Stimulated activated CD8-positive, alpha-beta memory T cell treated with anti-CD3 and anti-CD28 coated beads, Interleukin-7, amount 100 ng/mL, for 1 hour (primary cell): ENCODE results near the gene GLP1R.

Source experiments
- DNase-seq, 2 donors: peaks; one replicate each; pipeline ENCODE4 v3.0.0-alpha.2; 2020; ENCODE audit warnings: low read depth in 2 of 2

Gene GLP1R

GRCh38 chr6:39062014-39062740 is 13.6 kb downstream of the GLP1R start:
- DNase-seq: no peak

- no peak for DNase-seq
Observed at GRCh38 chr6:39063526-39063925, 14.9 kb downstream of the GLP1R start.

GRCh38 chr6:39065561-39065960 is 17.0 kb downstream of the GLP1R start:
- DNase-seq: no peak

- no peak for DNase-seq
Observed at GRCh38 chr6:39068391-39068790, 19.8 kb downstream of the GLP1R start.

GRCh38 chr6:39072830-39073229 is 24.2 kb downstream of the GLP1R start:
- no peak for DNase-seq

GRCh38 chr6:39073471-39074355 is 25.1 kb downstream of the GLP1R start:
- DNase-seq: no peak

GRCh38 chr6:39074486-39074885 is 25.9 kb downstream of the GLP1R start:
- no peak for DNase-seq

- DNase-seq: no peak
Observed at GRCh38 chr6:39075010-39075686, 26.6 kb downstream of the GLP1R start.

- DNase-seq: no peak
Observed at GRCh38 chr6:39075807-39076622, 27.4 kb downstream of the GLP1R start.

- no peak for DNase-seq
Observed at GRCh38 chr6:39076623-39077535, 28.3 kb downstream of the GLP1R start.

GRCh38 chr6:39077882-39078594 is 29.5 kb downstream of the GLP1R start:
- DNase-seq: no peak

GRCh38 chr6:39078695-39079094 is 30.1 kb downstream of the GLP1R start:
- DNase-seq: no peak

GRCh38 chr6:39079197-39080125 is 30.9 kb downstream of the GLP1R start:
- DNase-seq: no peak

- no peak for DNase-seq
Observed at GRCh38 chr6:39080246-39080875, 31.8 kb downstream of the GLP1R start.

- DNase-seq: no peak
Observed at GRCh38 chr6:39082310-39082709, 33.7 kb downstream of the GLP1R start.

GRCh38 chr6:39083231-39083634 is 34.7 kb downstream of the GLP1R start:
- no peak for DNase-seq

GRCh38 chr6:39084506-39084905 is 35.9 kb downstream of the GLP1R start:
- no peak for DNase-seq

GRCh38 chr6:39085129-39085797 is 36.7 kb downstream of the GLP1R start:
- no peak for DNase-seq
